DND-41 (cell line): ENCODE data around the gene EVL.
A peak's percentile ranks its signal among the peaks of the same experiment; 100 is the strongest.

Experiments
- ATAC-seq: fragments of 200-7000 bp; cut with Tn5 transposase; 3 replicates; pipeline ENCODE4 v1.9.1; 2021; ENCODE audit warnings: low read depth; ENCODE audit not compliant: insufficient read depth
- DNase-seq: peaks from one replicate; pipeline ENCODE4 v3.0.0-alpha.2; 2020
- H2AFZ ChIP-seq: 2 replicates; pipeline ENCODE4 v1.6.0; 2012; ENCODE audit warnings: low read depth, low read length
- H3K27ac ChIP-seq: 2 replicates; pipeline ENCODE4 v1.5.1; 2012; ENCODE audit warnings: low read length, inconsistent platforms
- H3K27me3 ChIP-seq: fragments of 200-600 bp; sonication (generic); 2 replicates; pipeline ENCODE4 v1.6.0; 2012; ENCODE audit warnings: low read length, mild to moderate bottlenecking, inconsistent platforms; ENCODE audit not compliant: insufficient read depth, poor library complexity
- H3K36me3 ChIP-seq: 2 replicates; pipeline ENCODE4 v1.5.1; 2012; ENCODE audit warnings: low read length, inconsistent platforms; ENCODE audit not compliant: insufficient read depth
- H3K4me1 ChIP-seq: 2 replicates; pipeline ENCODE4 v1.5.1; 2012; ENCODE audit warnings: mild to moderate bottlenecking, low read length; ENCODE audit not compliant: insufficient read depth
- H3K4me2 ChIP-seq: 2 replicates; pipeline ENCODE4 v1.6.0; 2012; ENCODE audit warnings: mild to moderate bottlenecking, moderate library complexity, low read length, inconsistent platforms; ENCODE audit not compliant: insufficient read depth
- H3K4me3 ChIP-seq, 2 experiments: fragments of 200-600 bp in 1 of 2; shearing (Covaris generic) in 1 of 2; 2 replicates each; pipeline ENCODE4 v1.5.1; 2012 to 2016; ENCODE audit warnings: inconsistent platforms in 2 of 2, low read length in 2 of 2, mild to moderate bottlenecking in 2 of 2, low read depth in 1 of 2, moderate library complexity in 1 of 2
- H3K79me2 ChIP-seq: 2 replicates; pipeline ENCODE4 v1.6.0; 2012; ENCODE audit warnings: low read length, inconsistent platforms; ENCODE audit not compliant: insufficient read depth
- H3K9ac ChIP-seq: 2 replicates; pipeline ENCODE4 v1.6.0; 2012; ENCODE audit warnings: low read depth, mild to moderate bottlenecking, inconsistent platforms, low read length, moderate library complexity
- H3K9me3 ChIP-seq: 2 replicates; pipeline ENCODE4 v1.5.1; 2012; ENCODE audit warnings: low read length, moderate library complexity, mild to moderate bottlenecking, inconsistent platforms; ENCODE audit not compliant: insufficient read depth, severe bottlenecking
- H4K20me1 ChIP-seq: 2 replicates; pipeline ENCODE4 v1.6.0; 2012; ENCODE audit warnings: low read length; ENCODE audit not compliant: insufficient read depth
- EZH2 ChIP-seq: IDR thresholded peaks from 3 replicates; pipeline ENCODE4 v1.6.1; 2012; ENCODE audit warnings: borderline replicate concordance, low read depth, mild to moderate bottlenecking, moderate library complexity, low read length, inconsistent platforms; ENCODE audit not compliant: severe bottlenecking
- TF ChIP-seq, protein P1 (sequence below): IDR thresholded peaks from 2 replicates; pipeline ENCODE4 v1.5.1; 2012; ENCODE audit warnings: borderline replicate concordance, low read length, moderate library complexity, mild to moderate bottlenecking; ENCODE audit not compliant: poor library complexity, severe bottlenecking; ENCODE audit errors: extremely low read depth

EVL gene

DNA sequence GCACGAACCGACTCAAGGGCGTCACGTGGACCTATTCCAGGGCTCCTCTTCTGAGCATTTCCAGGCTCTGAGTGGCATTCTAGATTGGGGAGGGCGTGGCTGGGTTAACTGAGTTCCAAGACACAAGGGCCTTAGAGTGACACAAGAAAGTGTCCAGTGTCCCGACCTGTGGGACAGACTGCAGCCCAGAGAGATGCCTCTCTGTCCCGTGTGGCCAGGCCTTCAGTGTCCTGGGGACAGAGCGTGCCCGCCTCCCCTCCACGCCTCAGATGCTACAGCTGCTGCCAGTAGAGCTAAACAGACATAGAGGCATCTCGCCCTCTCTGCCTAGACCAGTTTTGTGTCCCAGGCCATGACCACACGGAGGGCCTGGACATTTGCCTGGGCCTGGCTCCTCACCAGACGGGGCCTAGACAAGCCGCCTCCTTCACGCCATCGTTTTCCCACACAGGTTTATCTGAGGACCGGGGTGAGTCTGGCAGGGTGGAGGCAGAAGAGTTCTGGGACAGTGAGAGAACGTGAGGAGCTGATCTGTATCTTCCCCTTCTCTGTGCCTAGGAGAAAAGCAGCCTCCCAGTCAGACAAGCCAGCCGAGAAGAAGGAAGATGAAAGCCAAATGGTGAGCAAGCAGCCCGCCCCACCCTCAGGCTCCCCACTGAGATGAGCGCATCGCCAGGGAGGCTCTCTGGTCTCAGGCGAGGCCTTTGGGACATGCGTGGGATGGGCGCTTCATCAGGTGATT, 67.1 kb downstream of the EVL start:
- Histone ChIP-seq H3K4me3 (no peak overlapping the region), H3K4me1 (no peaks in the 10 kb centered on the region), H2AFZ (no peak overlapping the region), H3K9ac (no peak overlapping the region), H3K27ac (no peak overlapping the region), H3K36me3 (peaks cover 99% of the 10 kb centered on the region), H3K79me2 (peaks cover 19% of the 10 kb centered on the region), H3K27me3 (no peaks in the 10 kb centered on the region), H4K20me1 (peaks cover 67% of the 10 kb centered on the region), H3K4me2 (no peak overlapping the region), H3K9me3 (no peaks in the 10 kb centered on the region)
- no peak for DNase-seq
- no peak for ATAC-seq
- TF ChIP-seq, protein P1, sequence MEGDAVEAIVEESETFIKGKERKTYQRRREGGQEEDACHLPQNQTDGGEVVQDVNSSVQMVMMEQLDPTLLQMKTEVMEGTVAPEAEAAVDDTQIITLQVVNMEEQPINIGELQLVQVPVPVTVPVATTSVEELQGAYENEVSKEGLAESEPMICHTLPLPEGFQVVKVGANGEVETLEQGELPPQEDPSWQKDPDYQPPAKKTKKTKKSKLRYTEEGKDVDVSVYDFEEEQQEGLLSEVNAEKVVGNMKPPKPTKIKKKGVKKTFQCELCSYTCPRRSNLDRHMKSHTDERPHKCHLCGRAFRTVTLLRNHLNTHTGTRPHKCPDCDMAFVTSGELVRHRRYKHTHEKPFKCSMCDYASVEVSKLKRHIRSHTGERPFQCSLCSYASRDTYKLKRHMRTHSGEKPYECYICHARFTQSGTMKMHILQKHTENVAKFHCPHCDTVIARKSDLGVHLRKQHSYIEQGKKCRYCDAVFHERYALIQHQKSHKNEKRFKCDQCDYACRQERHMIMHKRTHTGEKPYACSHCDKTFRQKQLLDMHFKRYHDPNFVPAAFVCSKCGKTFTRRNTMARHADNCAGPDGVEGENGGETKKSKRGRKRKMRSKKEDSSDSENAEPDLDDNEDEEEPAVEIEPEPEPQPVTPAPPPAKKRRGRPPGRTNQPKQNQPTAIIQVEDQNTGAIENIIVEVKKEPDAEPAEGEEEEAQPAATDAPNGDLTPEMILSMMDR = no peak
- no peak for TF ChIP-seq EZH2

DNA sequence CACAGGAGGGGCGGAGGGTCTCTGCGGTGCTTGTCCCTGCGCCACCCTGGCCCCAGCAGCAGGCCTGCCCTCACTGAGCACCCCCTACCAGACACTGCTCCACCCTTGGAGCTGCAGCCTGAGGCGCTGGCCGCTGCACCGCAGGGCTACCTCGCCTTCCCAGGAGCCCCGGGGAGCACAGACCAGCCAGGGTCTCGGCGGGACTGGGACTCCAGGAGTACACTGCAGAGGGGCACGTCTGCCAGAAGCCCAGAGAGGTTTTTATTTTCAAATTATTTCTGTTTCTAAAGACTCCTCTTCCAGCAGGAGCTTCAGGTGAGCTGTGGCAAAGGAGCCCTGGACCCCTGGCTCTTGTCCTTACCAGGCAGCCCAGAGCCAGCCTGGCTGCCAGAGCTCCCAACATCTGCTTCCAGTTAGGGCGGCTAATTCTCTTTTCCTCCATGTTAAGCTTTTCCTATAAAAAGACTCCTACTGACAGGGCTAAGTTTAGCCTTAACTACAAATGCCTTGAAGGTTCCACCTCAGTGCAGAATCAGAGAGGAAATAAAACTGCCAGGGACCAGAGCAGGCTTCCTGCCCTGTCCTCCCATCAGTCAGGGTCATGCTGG, 67.8 kb downstream of the EVL start:
- peak overlapping the region; percentile 41; the same call in 1 of the 2 replicates for H3K27ac ChIP-seq
- peaks cover 15% of the 10 kb centered on the region for H3K79me2 ChIP-seq
- peaks cover 62% of the 10 kb centered on the region for H4K20me1 ChIP-seq
- peaks cover 99% of the 10 kb centered on the region for H3K36me3 ChIP-seq
- TF ChIP-seq, protein P1 = no peak
- no peak for TF ChIP-seq EZH2
- no peak overlapping the region for H3K4me2 ChIP-seq
- H3K27me3 ChIP-seq = no peaks in the 10 kb centered on the region
- ATAC-seq (no peak), DNase-seq (no peak)
- no peaks in the 10 kb centered on the region for H3K4me1 ChIP-seq
- H3K9ac ChIP-seq = no peak overlapping the region
- H2AFZ ChIP-seq = no peak overlapping the region
- H3K9me3 ChIP-seq = no peaks in the 10 kb centered on the region
- H3K4me3 ChIP-seq = no peak overlapping the region

DNA sequence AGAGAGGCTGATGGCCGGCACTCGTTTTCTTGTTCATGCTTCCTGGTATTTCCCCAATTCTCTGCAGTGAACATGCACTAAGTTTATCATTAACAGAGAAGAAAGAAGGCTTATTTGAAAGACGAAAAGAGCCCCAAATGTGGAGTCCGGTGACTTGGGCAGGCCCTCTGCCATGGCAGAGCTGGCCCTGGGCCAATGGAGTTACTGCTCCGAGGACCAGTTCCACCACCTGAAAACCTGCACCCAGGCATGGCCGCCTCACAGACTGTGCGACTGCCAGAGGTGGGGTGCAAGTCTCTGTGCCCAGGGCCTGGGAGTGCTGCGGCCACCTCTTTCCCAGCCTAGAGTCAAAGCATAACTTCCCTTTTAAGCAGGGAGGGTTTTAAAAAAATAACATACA, 69.4 kb downstream of the EVL start:
- Histone ChIP-seq H4K20me1 (peaks cover 69% of the 10 kb centered on the region), H2AFZ (no peak overlapping the region), H3K4me3 (no peak overlapping the region), H3K27me3 (no peaks in the 10 kb centered on the region), H3K4me2 (no peak overlapping the region), H3K79me2 (peaks cover 10% of the 10 kb centered on the region), H3K27ac (0 out of 2 replicates have a peak overlapping the region, but pooled peaks have one; percentile 25), H3K9ac (no peak overlapping the region), H3K36me3 (peaks cover 100% of the 10 kb centered on the region), H3K9me3 (no peaks in the 10 kb centered on the region), H3K4me1 (no peaks in the 10 kb centered on the region)
- TF ChIP-seq EZH2 = no peak
- TF ChIP-seq, protein P1 = no peak
- DNase-seq (no peak), ATAC-seq (no peak)

DNA sequence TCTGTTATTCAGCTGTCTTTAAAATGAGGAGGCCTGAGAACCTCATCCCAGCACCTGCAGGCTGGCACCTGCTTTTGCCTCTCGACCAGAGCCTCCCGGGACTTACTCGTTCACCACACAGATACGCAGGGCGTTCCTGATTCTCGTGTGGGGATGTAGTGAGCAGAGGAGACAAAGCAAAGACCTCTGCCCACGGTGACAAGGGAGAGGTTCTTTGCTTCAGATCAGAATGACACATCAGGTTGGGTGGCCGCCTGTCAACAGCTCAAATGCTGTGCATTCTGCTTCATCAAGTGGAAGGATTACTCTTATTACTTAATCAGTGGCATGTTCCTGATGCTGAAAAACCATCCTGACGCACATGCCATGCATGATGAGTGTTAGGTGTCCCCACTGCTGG, 69.9 kb downstream of the EVL start:
- Histone ChIP-seq H3K36me3 (peaks cover 100% of the 10 kb centered on the region), H4K20me1 (peaks cover 65% of the 10 kb centered on the region), H2AFZ (no peak overlapping the region), H3K79me2 (peaks cover 10% of the 10 kb centered on the region), H3K27me3 (no peaks in the 10 kb centered on the region), H3K4me2 (no peak overlapping the region), H3K4me3 (no peak overlapping the region), H3K27ac (peak overlapping the region; percentile 60), H3K9ac (no peak overlapping the region), H3K9me3 (no peaks in the 10 kb centered on the region), H3K4me1 (no peaks in the 10 kb centered on the region)
- TF ChIP-seq EZH2 = no peak
- TF ChIP-seq, protein P1 = no peak
- ATAC-seq (no peak), DNase-seq (no peak)
